Transverse colon (tissue), 4 donors: ENCODE measurements around the gene SERINC3. TPM values are rescaled to one million over a fixed set of nuclear protein-coding genes. Genes with fewer than 3 reads are reported as not detected.

Experiments
- DNase-seq: peaks from one replicate; pipeline ENCODE4 v3.0.0-alpha.2; 2019
- H3K27ac ChIP-seq, 4 donors: fragments of 200-600 bp; sonication (generic); 2 replicates each; pipeline ENCODE4 v1.5.1; 2016 to 2018; ENCODE audit warnings: inconsistent platforms in 4 of 4
- H3K27me3 ChIP-seq: fragments of 200-600 bp; sonication (generic); 2 replicates; pipeline ENCODE4 v1.5.1; 2017; ENCODE audit warnings: inconsistent platforms
- H3K36me3 ChIP-seq, 4 donors: fragments of 200-600 bp; sonication (generic); 2 replicates each; pipeline ENCODE4 v1.5.1; 2017 to 2019; ENCODE audit warnings: inconsistent platforms in 4 of 4
- H3K4me1 ChIP-seq, 4 donors: fragments of 200-600 bp; sonication (generic); 2 replicates each; pipeline ENCODE4 v1.5.1; 2017 to 2020; ENCODE audit warnings: inconsistent platforms in 4 of 4
- H3K4me3 ChIP-seq, 4 donors: fragments of 200-600 bp; sonication (generic); 1 replicate in 1 of 4; 2 replicates in 3 of 4; pipeline versions ENCODE4 v1.5.1 to v1.6.1; 2017 to 2019; ENCODE audit warnings: inconsistent platforms in 4 of 4
- H3K9me3 ChIP-seq, 2 donors: fragments of 200-600 bp; sonication (generic); 2 replicates each; pipeline ENCODE4 v1.5.1; 2017 to 2019; ENCODE audit warnings: inconsistent platforms in 2 of 2
- CTCF ChIP-seq, 5 experiments: fragments of 200-600 bp in 3 of 5; fragments of 450-650 bp in 2 of 5; sonication (generic) in 3 of 5; IDR thresholded peaks; 1 replicate in 2 of 5; 2 replicates in 3 of 5; pipeline ENCODE4 v1.5.1; 2016 to 2017; ENCODE audit warnings: antibody characterized with exemption in 5 of 5, inconsistent platforms in 3 of 5, mild to moderate bottlenecking in 2 of 5, moderate library complexity in 1 of 5
- EP300 ChIP-seq: sonication (generic); formaldehyde crosslinking; IDR thresholded peaks from one replicate; pipeline ENCODE4 v1.6.1; 2017; ENCODE audit warnings: antibody characterized with exemption, low read depth
- POLR2A ChIP-seq: fragments of 450-650 bp; IDR thresholded peaks from one replicate; pipeline ENCODE4 v1.6.1; 2016; ENCODE audit warnings: antibody characterized with exemption, mild to moderate bottlenecking, moderate library complexity
- POLR2AphosphoS5 ChIP-seq, 3 donors: sonication (generic); formaldehyde crosslinking; IDR thresholded peaks; one replicate each; pipeline ENCODE4 v1.6.1; 2016; ENCODE audit warnings: antibody characterized with exemption in 3 of 3
- WGBS, 2 donors: methylation state at CpG; one replicate each; pipeline ENCODE4 v1.1.5; 2018; ENCODE audit warnings: low coverage in 1 of 2; 5-methylcytosine and 5-hydroxymethylcytosine counted together
- in situ Hi-C, 4 donors: fragments of 200-750 bp; cut with MboI; loops; one replicate each; pipeline versions ENCODE4 v1.15.0 to v1.15.1; 2017; ENCODE audit warnings: low sequenced_read_pairs in 3 of 4, low pct_ligation_motif_present in 1 of 4, low pct_unique_long_range_greater_than_20kb in 1 of 4
- intact Hi-C: fragments of 100-400 bp; cut with DNase I; formaldehyde crosslinking; loops from one replicate; pipeline ENCODE4 v1.15.1; 2023; ENCODE audit warnings: low total_unique reads
- total RNA-seq, 4 donors: library from RNA; depleted of rRNA; stranded (reverse); fragments of >200 nt; gene quantifications; one replicate each; pipeline ENCODE4 v1.1.0, GENCODE V29; 2016

The SERINC3 gene
- total RNA-seq, 4 donors from 2014 or later, result 19.3 to 85.7 (median 53.1) TPM

- no peaks in the 10 kb centered on the region for H3K27me3 ChIP-seq
- H3K9me3 ChIP-seq, result no peaks in the 10 kb centered on the region
- in situ Hi-C loops (no loop called here), intact Hi-C loops (no loop called here)
- 53 to 56% methylated on average over 6 of the region's 6 CpGs for WGBS, 2 donors
- TF ChIP-seq CTCF (IDR thresholded peaks at IDR 0.05), result no peak
- TF ChIP-seq POLR2AphosphoS5 (IDR thresholded peaks at IDR 0.05), result peak in 1 of 3 donors; percentile 41
- H3K36me3 ChIP-seq, result no peaks in the 10 kb centered on the region
- peak overlapping the region; percentile 69 to 76 (median 70) for H3K27ac ChIP-seq
- H3K4me3 ChIP-seq, result no peak overlapping the region
- DNase-seq, result no peak
- peaks cover 5 to 55% (median 22%) of the 10 kb centered on the region in 4 donors for H3K4me1 ChIP-seq
Measured at GRCh38 chr20:44552950-44553908, 31.4 kb upstream of the SERINC3 start.

DNA sequence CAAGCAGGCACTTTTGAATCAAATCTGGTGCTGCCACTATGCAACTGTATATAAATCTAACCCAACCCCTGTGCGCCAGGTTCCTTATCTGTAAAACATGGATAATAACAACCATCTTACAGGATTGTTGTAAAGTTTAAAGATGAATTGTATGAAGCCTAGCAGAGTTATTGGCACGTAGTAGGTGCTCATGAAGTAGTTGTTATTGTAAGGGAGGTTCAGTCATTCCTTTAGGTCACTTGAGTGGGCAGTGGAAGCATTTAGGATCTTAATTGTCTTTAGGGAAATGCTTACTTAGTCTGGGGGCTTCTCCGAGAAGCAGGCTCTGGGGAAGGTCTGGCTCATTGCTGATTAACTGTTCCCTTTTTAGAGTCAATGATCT is 30.7 kb upstream of the SERINC3 start:
- intact Hi-C loops, result no loop called here
- no peak for TF ChIP-seq POLR2A
- TF ChIP-seq CTCF (IDR thresholded peaks at IDR 0.05), result no peak
- TF ChIP-seq POLR2AphosphoS5 (IDR thresholded peaks at IDR 0.05), result no peak
- no peak for TF ChIP-seq EP300
- Histone ChIP-seq H3K36me3 (no peaks in the 10 kb centered on the region), H3K4me1 (peaks cover 5 to 56% (median 24%) of the 10 kb centered on the region in 4 donors), H3K27me3 (no peaks in the 10 kb centered on the region), H3K4me3 (no peak overlapping the region), H3K9me3 (no peaks in the 10 kb centered on the region), H3K27ac (peak overlapping the region; percentile 69 to 76 (median 70))
- in situ Hi-C loops, result no loop called here
- no peak for DNase-seq
- WGBS, 2 donors, result 61% methylated on average over 3 of the region's 3 CpGs; no CpG with 5 or more reads in 1 of the 2 donors

- H3K36me3 ChIP-seq, result no peaks in the 10 kb centered on the region
- no peak for DNase-seq
- no peaks in the 10 kb centered on the region for H3K9me3 ChIP-seq
- H3K4me3 ChIP-seq, result no peak overlapping the region
- in situ Hi-C loops, result no loop called here
- WGBS, 2 donors, result 79 to 83% methylated on average over 4 of the region's 4 CpGs
- no peak for TF ChIP-seq EP300
- intact Hi-C loops, result no loop called here
- H3K27me3 ChIP-seq, result no peaks in the 10 kb centered on the region
- peak overlapping the region; percentile 69 to 76 (median 70) for H3K27ac ChIP-seq
- peaks cover 5 to 56% (median 24%) of the 10 kb centered on the region in 4 donors for H3K4me1 ChIP-seq
Measured at GRCh38 chr20:44552050-44552449, 30.2 kb upstream of the SERINC3 start.

DNA sequence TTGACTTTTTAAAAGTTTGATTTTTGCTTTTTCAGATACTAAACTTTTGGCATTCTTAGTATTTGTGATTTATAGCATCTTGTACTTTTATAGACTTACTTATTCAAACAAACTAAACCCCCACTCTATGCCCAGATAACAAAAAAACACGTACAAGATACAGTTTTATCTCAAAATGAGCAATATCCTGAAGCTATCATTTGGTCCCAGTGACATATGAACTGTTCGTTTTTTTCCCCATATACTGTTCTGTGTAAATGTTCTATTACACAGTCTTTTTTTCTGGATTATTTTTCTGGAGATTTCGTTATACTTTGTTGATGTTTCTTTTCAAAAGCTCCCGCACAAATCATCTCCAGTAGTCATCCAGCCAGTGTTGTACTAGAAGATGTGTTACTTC is 27.3 kb upstream of the SERINC3 start:
- DNase-seq, result no peak
- H3K27ac ChIP-seq, result peak overlapping the region; percentile 53 to 72 (median 62)
- TF ChIP-seq POLR2A, result no peak
- no peak for TF ChIP-seq CTCF (IDR thresholded peaks at IDR 0.05)
- TF ChIP-seq POLR2AphosphoS5 (IDR thresholded peaks at IDR 0.05), result no peak
- TF ChIP-seq EP300, result no peak
- intact Hi-C loops, result no loop called here
- H3K27me3 ChIP-seq, result no peaks in the 10 kb centered on the region
- WGBS, 2 donors, result 51 to 52% methylated on average over 4 of the region's 4 CpGs
- H3K4me1 ChIP-seq, result peaks cover 5 to 39% (median 16%) of the 10 kb centered on the region in 4 donors
- H3K36me3 ChIP-seq, result no peaks in the 10 kb centered on the region
- H3K9me3 ChIP-seq, result no peaks in the 10 kb centered on the region
- in situ Hi-C loops, result no loop called here
- H3K4me3 ChIP-seq, result no peak overlapping the region
